Lower leg skin (tissue), 4 donors: Measurements from ENCODE around the gene RTL5. TPM values are rescaled to one million over a fixed set of nuclear protein-coding genes. Genes with fewer than 3 reads are reported as not detected.

Source experiments
- DNase-seq, 2 donors: peaks; one replicate each; pipeline ENCODE4 v3.0.0-alpha.2; 2019; ENCODE audit warnings: low spot score in 2 of 2
- H3K4me3 ChIP-seq: fragments of 200-600 bp; sonication (generic); 2 replicates; pipeline ENCODE4 v1.5.1; 2017; ENCODE audit warnings: mild to moderate bottlenecking, low read depth; ENCODE audit not compliant: poor library complexity, severe bottlenecking
- POLR2A ChIP-seq, 2 donors: fragments of 450-650 bp; IDR thresholded peaks; one replicate each; pipeline ENCODE4 v1.6.1; 2016 to 2017; ENCODE audit warnings: antibody characterized with exemption in 2 of 2, mild to moderate bottlenecking in 1 of 2, moderate library complexity in 1 of 2
- WGBS, 2 donors: methylation state at CpG; one replicate each; pipeline ENCODE4 v1.1.5; 2018; 5-methylcytosine and 5-hydroxymethylcytosine counted together
- intact Hi-C: fragments of 100-400 bp; cut with DNase I; formaldehyde crosslinking; loops from one replicate; pipeline ENCODE4 v1.15.0; 2023; ENCODE audit warnings: low total_unique reads
- total RNA-seq, 4 donors: library from RNA; depleted of rRNA; stranded (reverse); fragments of >200 nt; gene quantifications; one replicate each; pipeline ENCODE4 v1.1.0, GENCODE V29; 2016
- TF ChIP-seq, protein P1 (sequence below), 3 donors: fragments of 450-650 bp; IDR thresholded peaks; one replicate each; pipeline ENCODE4 v1.5.1; 2016; ENCODE audit warnings: antibody characterized with exemption in 3 of 3, mild to moderate bottlenecking in 3 of 3, moderate library complexity in 2 of 3

RTL5 gene
- total RNA-seq, 4 donors from 2014 or later: 0.46 to 1.9 (median 1.2) TPM

DNA sequence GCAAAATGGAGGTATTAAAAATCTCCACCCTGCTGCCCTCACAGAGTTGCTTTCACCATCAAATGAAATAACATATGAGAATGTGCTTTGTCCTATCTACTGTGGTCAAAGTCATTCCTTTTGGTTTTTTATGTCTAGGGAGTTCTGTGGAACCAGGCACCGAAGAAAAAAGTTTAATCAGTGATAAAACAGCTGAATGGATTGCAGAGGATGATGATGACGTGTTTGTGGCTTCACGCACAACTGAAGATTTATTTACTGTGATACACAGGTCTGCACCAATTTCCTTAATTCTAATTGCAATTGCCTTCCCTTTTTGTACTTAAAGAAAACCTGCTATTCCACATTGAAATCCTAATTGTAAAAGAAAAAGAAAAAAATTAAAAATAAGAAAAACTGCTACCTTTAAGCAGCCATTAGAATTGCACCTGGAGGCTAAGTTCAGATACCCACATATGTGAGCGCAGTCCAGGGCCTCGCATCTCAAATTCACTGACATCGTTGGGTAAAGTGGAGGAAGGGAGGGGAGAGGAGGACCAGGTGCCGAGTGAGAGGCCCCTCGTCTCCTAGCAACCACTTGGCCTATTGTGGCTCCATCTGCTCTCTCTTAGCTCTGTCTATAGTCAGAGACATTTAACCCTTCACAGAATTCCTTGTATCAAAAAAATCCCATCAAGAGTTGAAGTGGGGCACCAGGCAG lies 10.5 kb upstream of the RTL5 start:
- TF ChIP-seq, protein P1, sequence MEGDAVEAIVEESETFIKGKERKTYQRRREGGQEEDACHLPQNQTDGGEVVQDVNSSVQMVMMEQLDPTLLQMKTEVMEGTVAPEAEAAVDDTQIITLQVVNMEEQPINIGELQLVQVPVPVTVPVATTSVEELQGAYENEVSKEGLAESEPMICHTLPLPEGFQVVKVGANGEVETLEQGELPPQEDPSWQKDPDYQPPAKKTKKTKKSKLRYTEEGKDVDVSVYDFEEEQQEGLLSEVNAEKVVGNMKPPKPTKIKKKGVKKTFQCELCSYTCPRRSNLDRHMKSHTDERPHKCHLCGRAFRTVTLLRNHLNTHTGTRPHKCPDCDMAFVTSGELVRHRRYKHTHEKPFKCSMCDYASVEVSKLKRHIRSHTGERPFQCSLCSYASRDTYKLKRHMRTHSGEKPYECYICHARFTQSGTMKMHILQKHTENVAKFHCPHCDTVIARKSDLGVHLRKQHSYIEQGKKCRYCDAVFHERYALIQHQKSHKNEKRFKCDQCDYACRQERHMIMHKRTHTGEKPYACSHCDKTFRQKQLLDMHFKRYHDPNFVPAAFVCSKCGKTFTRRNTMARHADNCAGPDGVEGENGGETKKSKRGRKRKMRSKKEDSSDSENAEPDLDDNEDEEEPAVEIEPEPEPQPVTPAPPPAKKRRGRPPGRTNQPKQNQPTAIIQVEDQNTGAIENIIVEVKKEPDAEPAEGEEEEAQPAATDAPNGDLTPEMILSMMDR (IDR thresholded peaks at IDR 0.05): no peak
- TF ChIP-seq POLR2A (IDR thresholded peaks at IDR 0.05): no peak
- no peak overlapping the region for H3K4me3 ChIP-seq
- 59 to 78% methylated on average over 8 of the region's 8 CpGs for WGBS, 2 donors
- intact Hi-C loops: no loop called here
- DNase-seq: peak in 1 of 2 donors; percentile 37

DNA sequence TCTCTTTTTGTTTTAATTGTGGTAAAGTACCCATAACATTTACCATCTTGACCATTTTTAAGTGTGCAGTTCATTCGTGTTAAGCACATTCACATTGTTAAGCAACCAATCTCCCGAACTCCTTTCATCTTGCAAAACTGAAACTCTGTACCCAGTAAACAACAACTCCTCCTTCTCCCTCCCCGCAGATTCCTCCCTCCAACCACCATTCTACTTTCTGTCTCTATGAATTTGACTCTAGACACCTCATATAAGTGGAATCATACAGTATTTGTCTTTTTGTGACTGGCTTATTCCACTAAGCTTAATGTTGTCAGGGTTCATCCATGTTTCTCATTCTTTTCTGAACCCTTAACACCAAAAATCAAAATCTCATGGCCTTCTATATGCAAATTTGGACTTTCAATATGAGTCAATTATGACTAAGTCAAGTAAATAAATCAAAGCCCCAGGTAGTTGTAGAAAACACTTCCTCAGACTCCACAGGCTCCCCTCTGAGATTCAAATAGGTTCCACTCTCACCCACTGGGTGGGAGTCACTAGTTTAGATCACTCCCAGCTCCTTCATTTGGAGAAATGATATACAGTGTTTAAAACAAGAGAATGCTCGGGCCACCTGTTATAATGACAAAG lies 9.8 kb upstream of the RTL5 start:
- 64 to 75% methylated on average over 4 of the region's 4 CpGs for WGBS, 2 donors
- intact Hi-C loops: no loop called here
- no peak for DNase-seq
- TF ChIP-seq, protein P1 (IDR thresholded peaks at IDR 0.05): no peak
- no peak for TF ChIP-seq POLR2A (IDR thresholded peaks at IDR 0.05)
- no peak overlapping the region for H3K4me3 ChIP-seq

DNA sequence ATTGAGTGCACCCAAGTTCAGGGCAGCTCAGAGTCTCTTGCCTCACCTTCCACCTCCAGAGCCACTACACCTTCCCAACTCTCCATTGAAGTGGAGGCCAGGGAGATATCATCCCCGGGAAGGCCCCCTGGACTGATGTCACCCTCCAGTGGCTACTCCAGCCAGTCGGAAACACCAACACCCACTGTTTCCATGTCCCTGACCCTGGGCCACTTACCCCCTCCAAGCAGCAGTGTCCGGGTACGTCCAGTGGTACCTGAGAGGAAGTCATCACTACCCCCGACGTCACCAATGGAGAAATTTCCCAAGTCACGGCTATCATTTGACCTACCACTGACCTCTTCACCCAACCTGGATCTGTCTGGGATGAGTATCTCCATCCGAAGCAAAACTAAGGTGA lies 7.8 kb upstream of the RTL5 start:
- peak in 1 of 2 donors; percentile 53 for DNase-seq
- no peak overlapping the region for H3K4me3 ChIP-seq
- TF ChIP-seq POLR2A (IDR thresholded peaks at IDR 0.05): no peak
- TF ChIP-seq, protein P1 (IDR thresholded peaks at IDR 0.05): no peak
- intact Hi-C loops: no loop called here
- 90 to 92% methylated on average over 8 of the region's 8 CpGs for WGBS, 2 donors

DNA sequence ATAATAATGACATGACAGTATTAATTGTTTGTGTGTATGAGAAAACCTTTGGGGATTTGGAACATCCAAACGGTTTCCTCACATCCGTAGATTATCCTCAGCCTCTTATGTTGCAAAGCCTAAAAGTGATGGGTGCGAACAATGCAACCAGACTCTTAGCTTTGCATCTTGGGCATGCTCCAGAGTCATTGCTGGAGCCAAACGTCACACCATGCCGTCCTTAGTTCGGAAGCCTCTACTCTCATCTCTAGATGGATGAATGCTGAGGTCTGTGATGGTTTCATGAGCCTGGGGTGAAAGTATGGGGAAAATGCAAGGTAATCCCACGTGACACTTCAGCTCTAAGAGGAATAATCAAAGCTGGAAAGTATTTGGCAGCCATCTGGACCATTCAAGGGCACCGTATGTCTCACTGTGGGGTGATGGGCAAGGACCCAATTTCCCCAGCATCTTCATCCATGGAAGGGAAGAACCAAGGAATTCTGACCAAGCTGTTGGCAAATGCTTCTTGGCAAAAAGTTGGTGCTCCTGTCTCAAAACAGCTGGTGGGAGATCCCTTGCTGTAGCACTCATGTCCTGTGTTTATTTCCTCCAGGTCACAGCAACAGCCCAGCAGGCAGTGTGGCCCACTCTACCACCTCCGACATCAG lies 6.3 kb upstream of the RTL5 start:
- H3K4me3 ChIP-seq: no peak overlapping the region
- WGBS, 2 donors: 73 to 80% methylated on average over 9 of the region's 9 CpGs
- peak in 1 of 2 donors; percentile 61 for DNase-seq
- TF ChIP-seq, protein P1 (IDR thresholded peaks at IDR 0.05): no peak
- TF ChIP-seq POLR2A (IDR thresholded peaks at IDR 0.05): no peak
- intact Hi-C loops: no loop called here

DNA sequence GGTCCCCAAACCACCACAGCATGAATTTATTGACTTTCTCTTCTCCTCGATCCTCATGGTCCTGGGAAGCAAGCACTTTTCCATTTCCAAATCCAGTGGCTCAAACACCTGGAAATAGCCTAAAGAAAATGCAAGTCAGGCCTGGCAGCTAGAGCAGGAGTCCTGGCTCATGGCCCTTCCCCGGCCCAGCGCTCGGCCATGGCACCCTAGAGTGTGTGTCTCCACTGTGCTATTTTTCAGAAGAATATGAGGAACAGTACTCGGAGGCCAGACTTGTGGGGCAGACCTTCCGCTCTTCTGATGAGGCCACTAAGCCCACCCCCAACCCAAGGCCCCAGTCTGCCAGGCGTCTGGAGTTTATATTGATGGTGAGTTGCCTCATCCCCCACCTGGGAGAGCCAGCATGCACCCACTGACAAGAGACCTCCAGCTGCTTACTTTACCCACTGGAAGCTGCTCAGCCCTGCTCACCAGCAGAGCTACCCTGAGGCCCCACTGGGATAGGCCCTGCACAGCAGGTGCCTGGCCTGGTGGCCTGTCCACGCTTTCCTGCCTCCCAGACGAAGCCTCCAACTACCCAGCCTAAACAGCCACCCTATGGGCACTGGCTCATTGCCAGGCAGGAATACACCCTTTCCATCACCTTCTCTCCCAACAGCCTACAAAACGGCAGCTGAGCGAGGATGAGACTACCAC lies 2.3 kb upstream of the RTL5 start:
- peak in 1 of 2 donors; percentile 80 for DNase-seq
- intact Hi-C loops: no loop called here

More for the DNA sequence above, 2.3 kb upstream of the RTL5 start:
- H3K4me3 ChIP-seq: no peak overlapping the region
- TF ChIP-seq, protein P1 (IDR thresholded peaks at IDR 0.05): no peak
- TF ChIP-seq POLR2A (IDR thresholded peaks at IDR 0.05): no peak
- WGBS, 2 donors: 84 to 87% methylated on average over 4 to 11 of the region's 11 CpGs
